Left ventricle myocardium inferior (tissue), 1 donor: ENCODE measurements around the gene PTPRT. TPM values are rescaled to one million over a fixed set of nuclear protein-coding genes. Genes with fewer than 3 reads are reported as not detected.

Source experiments
- DNase-seq: peaks from one replicate; pipeline ENCODE4 v3.0.0-alpha.2; 2020
- H3K27ac ChIP-seq: fragments of 200-600 bp; replicated peaks from 2 replicates; pipeline ENCODE4 v1.8.0; 2021
- H3K27me3 ChIP-seq: fragments of 200-600 bp; 2 replicates; pipeline ENCODE4 v1.8.0; 2021; ENCODE audit warnings: low read depth
- H3K36me3 ChIP-seq: fragments of 200-600 bp; 2 replicates; pipeline ENCODE4 v1.8.0; 2021
- H3K4me1 ChIP-seq: fragments of 200-600 bp; 2 replicates; pipeline ENCODE4 v1.8.0; 2021
- H3K4me3 ChIP-seq: fragments of 200-600 bp; 2 replicates; pipeline ENCODE4 v1.8.0; 2021; ENCODE audit warnings: mild to moderate bottlenecking, moderate library complexity
- H3K9me3 ChIP-seq: fragments of 200-600 bp; replicated peaks from 2 replicates; pipeline ENCODE4 v1.8.0; 2021
- CTCF ChIP-seq: fragments of 200-600 bp; IDR thresholded peaks from 2 replicates; pipeline ENCODE4 v1.8.0; 2021; ENCODE audit warnings: antibody characterized with exemption, mild to moderate bottlenecking, borderline replicate concordance
- intact Hi-C: fragments of 100-400 bp; cut with micrococcal nuclease; formaldehyde crosslinking; loops from one replicate; pipeline ENCODE4 v1.11.0; 2022
- total RNA-seq: library from RNA; stranded (reverse); fragmentation: NEBNext Ultra II Directional; extraction: Animal tissue kit (Norgen Biotek cat#: 25700); gene quantifications from one replicate; pipeline ENCODE4 v1.2.1, GENCODE V29; 2021
- donor health status: DM: no; HTN: yes; CAD: no; lungs with severe emphysema.

PTPRT gene
- total RNA-seq, 1 donor from 2014 or later, result 0.08 TPM

GRCh38 chr20:42483730-42484303 lies 705.9 kb downstream of the PTPRT start:
- peaks cover 7% of the 10 kb centered on the region for H3K4me1 ChIP-seq
- peak overlapping the region; percentile 80 for H3K27ac ChIP-seq
- H3K9me3 ChIP-seq, result no peaks in the 10 kb centered on the region
- H3K36me3 ChIP-seq, result no peaks in the 10 kb centered on the region
- intact Hi-C loops, result no loop called here
- H3K27me3 ChIP-seq, result peaks cover 3% of the 10 kb centered on the region
- H3K4me3 ChIP-seq, result no peak overlapping the region
- TF ChIP-seq CTCF, result peak; percentile 32
- DNase-seq, result no peak

GRCh38 chr20:42482808-42483207 lies 706.9 kb downstream of the PTPRT start:
- Histone ChIP-seq H3K4me3 (no peak overlapping the region), H3K4me1 (peaks cover 7% of the 10 kb centered on the region), H3K27ac (no peak overlapping the region), H3K9me3 (no peaks in the 10 kb centered on the region), H3K36me3 (no peaks in the 10 kb centered on the region), H3K27me3 (peaks cover 3% of the 10 kb centered on the region)
- no peak for TF ChIP-seq CTCF
- intact Hi-C loops, result no loop called here
- DNase-seq, result no peak

- H3K9me3 ChIP-seq, result no peaks in the 10 kb centered on the region
- no peak for DNase-seq
- no peaks in the 10 kb centered on the region for H3K27me3 ChIP-seq
- no peak overlapping the region for H3K4me3 ChIP-seq
- H3K27ac ChIP-seq, result no peak overlapping the region
- no peaks in the 10 kb centered on the region for H3K36me3 ChIP-seq
- no peaks in the 10 kb centered on the region for H3K4me1 ChIP-seq
- intact Hi-C loops, result no loop called here
- no peak for TF ChIP-seq CTCF
Observed at GRCh38 chr20:42475773-42476172, 713.9 kb downstream of the PTPRT start.

- Histone ChIP-seq H3K36me3 (no peaks in the 10 kb centered on the region), H3K4me1 (no peaks in the 10 kb centered on the region), H3K27ac (no peak overlapping the region), H3K4me3 (no peak overlapping the region), H3K27me3 (no peaks in the 10 kb centered on the region), H3K9me3 (no peaks in the 10 kb centered on the region)
- intact Hi-C loops, result no loop called here
- TF ChIP-seq CTCF, result no peak
- DNase-seq, result no peak
Observed at GRCh38 chr20:42474646-42475045, 715.1 kb downstream of the PTPRT start.

- intact Hi-C loops, result no loop called here
- Histone ChIP-seq H3K9me3 (no peaks in the 10 kb centered on the region), H3K4me3 (no peak overlapping the region), H3K4me1 (no peaks in the 10 kb centered on the region), H3K36me3 (no peaks in the 10 kb centered on the region), H3K27me3 (no peaks in the 10 kb centered on the region), H3K27ac (no peak overlapping the region)
- TF ChIP-seq CTCF, result no peak
- DNase-seq, result no peak
Observed at GRCh38 chr20:42472198-42472597, 717.5 kb downstream of the PTPRT start.
